HTERT RPE-1 (cell line): Measurements from ENCODE around the gene CASZ1.

Source experiments
- in situ Hi-C: fragments of 300-500 bp; cut with MboI; formaldehyde crosslinking; loops from 4 replicates; pipeline ENCODE4 v1.14.3; 2020; ENCODE audit warnings: low sequenced_read_pairs

CASZ1 gene

GRCh38 chr1:10733474-10734366, 62.7 kb downstream of the CASZ1 start:
- in situ Hi-C loops, result no loop called here

- in situ Hi-C loops, result no loop called here
Observed at GRCh38 chr1:10730985-10731384, 65.5 kb downstream of the CASZ1 start.

- in situ Hi-C loops, result no loop called here
Observed at GRCh38 chr1:10728595-10729410, 67.6 kb downstream of the CASZ1 start.

GRCh38 chr1:10727751-10728232, 68.7 kb downstream of the CASZ1 start:
- in situ Hi-C loops, result no loop called here

DNA sequence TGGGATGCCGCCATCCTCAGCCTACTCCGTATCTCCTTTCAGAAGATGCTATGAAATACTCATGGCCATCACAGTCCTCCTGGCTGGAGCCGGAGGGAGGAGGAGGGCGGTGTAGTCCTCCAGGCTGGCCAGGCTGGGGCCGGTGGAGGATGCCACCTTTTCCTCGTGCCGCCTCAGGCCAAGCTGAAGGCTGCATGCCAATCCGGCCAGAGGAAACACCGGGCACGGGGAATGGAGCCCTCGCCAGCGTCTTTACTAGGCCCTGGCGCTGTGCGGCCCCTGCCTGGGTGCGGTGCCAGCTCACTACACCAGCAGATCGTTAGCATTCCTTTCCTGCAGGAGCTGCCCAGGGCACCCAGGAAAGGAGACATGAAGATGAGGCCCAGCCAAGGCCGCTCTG, 70.1 kb downstream of the CASZ1 start:
- in situ Hi-C loops, result no loop called here

GRCh38 chr1:10724948-10725847, 71.2 kb downstream of the CASZ1 start:
- in situ Hi-C loops, result no loop called here

DNA sequence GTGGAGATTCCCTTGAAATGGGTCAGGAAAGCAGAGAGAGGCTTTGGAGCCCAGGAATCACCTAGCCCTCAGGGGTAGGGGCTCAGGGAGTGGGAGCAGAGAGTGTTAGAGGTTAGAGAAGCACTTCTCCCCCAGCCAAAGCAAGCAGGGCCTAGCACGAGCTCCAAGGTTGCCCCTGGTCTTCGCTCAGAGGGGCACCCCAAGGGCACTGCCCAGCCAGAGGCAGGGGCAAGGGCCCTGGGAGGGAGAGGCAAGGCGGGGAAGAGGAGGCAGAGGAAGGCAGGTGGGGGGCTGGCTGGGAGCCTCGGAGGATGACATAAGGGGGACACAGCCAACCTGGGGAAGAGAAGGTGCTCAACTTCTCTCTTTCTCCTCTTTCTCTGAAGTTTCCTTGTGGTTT, 71.9 kb downstream of the CASZ1 start:
- in situ Hi-C loops, result no loop called here

- in situ Hi-C loops, result no loop called here
Observed at GRCh38 chr1:10724052-10724494, 72.4 kb downstream of the CASZ1 start.

- in situ Hi-C loops, result no loop called here
Observed at GRCh38 chr1:10723317-10723716, 73.1 kb downstream of the CASZ1 start.

- in situ Hi-C loops, result no loop called here
Observed at GRCh38 chr1:10722803-10723202, 73.6 kb downstream of the CASZ1 start.

DNA sequence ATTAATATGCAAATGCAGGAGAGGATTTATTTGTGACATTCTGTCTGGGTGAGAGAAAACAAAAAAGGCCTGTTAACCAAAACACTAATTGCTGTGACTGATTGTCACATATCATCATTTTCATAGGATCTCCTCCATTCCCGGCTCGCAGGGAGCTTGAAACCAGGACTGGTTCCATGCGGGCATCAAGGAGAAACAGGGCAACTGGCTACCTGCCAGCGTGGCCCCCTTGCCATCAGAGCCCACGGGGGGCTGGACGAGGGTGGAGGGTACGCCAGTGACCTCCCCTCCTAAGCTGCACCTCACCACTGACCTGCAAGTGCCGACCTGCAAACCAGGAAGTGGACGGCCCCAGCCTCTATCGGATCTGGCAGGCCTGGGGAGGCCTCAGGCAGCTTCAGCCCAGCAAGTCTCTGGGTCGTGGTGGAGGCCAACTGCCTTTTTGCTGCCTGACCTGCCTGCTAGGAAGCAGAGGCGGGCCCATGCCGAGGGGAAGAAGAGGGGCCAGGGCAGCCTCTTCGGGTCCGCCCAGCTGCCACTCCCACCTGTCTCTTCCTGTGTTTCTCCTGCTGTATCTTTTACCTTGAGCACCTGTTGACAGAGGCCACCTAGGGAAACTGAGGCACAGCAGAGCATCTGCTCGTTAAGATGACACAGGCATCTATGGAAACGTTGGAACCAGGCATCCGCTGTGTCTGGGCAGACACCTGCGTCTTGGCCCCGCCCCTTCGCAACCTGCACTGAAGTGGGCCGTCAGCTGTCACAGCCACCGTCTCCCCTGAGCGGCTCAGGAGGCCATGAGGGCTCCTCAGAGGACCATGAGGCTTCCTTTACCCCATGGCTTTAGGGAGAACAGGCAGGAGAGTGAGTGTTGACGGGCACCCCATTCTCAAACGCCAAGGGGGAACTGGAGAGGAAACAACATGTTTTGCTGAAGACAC, 74.8 kb downstream of the CASZ1 start:
- in situ Hi-C loops, result no loop called here

DNA sequence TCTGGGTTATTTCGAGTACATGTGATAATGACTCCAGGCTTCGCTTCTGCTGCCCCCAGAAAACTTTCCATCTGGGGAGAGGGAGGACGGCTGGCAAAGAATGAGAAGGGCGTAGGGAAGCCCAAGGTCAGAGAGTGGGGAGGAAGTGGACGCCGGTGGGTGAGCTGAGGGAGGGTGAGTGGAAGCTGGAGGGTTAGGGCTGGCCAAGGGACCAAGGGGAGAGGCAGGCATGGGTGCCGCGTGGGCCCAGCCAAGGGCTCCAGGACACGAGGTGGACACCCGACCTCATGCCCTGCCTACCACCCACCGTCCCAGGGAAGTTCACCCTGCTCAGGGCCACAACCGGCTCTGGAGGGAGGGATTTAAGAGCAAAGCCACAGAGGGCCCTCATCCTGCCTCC, 75.8 kb downstream of the CASZ1 start:
- in situ Hi-C loops, result no loop called here

GRCh38 chr1:10718083-10718415, 78.4 kb downstream of the CASZ1 start:
- in situ Hi-C loops, result no loop called here

DNA sequence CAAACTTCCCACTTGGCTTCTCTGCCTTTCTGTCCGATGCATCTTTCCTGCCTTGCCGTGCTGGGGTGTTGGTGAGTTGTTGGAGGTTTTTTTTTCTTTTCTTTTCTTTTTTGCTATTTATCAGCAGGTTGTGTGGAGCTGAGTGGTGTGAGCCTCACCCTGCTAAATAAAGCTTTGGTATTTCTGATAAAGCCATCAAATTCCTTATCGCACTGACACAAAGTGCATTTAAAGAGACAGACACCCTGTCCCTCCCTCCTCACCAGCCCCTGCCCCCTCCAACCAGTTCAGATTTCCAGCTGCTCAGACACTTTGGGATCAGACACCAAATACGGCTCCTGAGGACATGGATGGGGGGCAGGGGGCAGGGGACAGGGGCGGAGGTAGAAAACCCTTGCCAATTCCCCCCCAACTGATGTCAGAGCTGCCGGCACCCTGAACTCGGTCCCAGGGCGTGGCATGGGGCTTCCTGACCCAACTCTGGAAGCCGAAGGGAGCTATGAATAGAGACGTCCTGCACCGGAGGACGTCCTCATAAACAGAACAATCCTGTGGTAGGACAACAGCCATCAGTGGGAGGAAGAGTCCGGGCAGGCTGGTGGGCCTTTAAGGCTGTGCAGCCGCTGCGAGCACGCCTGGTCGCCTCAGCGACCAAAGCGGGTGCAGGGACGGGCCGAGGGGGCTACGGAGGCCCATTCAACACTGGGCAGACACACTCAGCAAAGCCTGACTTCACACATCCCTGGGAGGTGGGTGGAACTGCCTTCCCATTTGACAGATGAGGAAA, 79.0 kb downstream of the CASZ1 start:
- in situ Hi-C loops, result no loop called here

- in situ Hi-C loops, result no loop called here
Observed at GRCh38 chr1:10716840-10717239, 79.6 kb downstream of the CASZ1 start.

GRCh38 chr1:10714337-10715114, 81.9 kb downstream of the CASZ1 start:
- in situ Hi-C loops, result no loop called here

- in situ Hi-C loops, result no loop called here
Observed at GRCh38 chr1:10713614-10714013, 82.8 kb downstream of the CASZ1 start.
